Measurements from ENCODE around the gene STK32B. TPM values are rescaled to one million over a fixed set of nuclear protein-coding genes. Genes with fewer than 3 reads are reported as not detected.
A peak's percentile ranks its signal among the peaks of the same experiment; 100 is the strongest.

Gene STK32B
- total and polyA plus RNA-seq, 2 experiments from 2014 or later, result not detected

DNA sequence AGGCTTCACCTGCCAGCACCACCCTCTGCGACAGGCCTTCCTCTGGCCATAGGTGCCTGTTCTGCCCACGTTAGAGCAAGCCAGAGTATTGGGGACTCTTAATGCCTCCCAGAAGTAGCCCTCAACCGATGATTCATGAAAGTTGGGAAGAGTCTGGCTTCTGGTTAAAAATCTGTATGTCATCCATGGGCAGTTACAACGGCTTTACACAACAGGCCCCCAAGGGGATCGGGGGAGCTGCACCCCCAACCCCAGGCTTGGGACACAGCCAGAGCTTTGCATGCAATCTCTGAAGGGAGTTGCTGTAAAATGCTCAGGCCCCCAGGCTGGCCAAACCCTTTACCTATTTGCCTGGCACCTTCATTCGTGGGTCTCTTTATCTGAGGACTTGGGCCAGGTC is 26.6 kb upstream of the STK32B start:
- H3K27ac ChIP-seq, result no peak overlapping the region
- TF ChIP-seq, protein P1, sequence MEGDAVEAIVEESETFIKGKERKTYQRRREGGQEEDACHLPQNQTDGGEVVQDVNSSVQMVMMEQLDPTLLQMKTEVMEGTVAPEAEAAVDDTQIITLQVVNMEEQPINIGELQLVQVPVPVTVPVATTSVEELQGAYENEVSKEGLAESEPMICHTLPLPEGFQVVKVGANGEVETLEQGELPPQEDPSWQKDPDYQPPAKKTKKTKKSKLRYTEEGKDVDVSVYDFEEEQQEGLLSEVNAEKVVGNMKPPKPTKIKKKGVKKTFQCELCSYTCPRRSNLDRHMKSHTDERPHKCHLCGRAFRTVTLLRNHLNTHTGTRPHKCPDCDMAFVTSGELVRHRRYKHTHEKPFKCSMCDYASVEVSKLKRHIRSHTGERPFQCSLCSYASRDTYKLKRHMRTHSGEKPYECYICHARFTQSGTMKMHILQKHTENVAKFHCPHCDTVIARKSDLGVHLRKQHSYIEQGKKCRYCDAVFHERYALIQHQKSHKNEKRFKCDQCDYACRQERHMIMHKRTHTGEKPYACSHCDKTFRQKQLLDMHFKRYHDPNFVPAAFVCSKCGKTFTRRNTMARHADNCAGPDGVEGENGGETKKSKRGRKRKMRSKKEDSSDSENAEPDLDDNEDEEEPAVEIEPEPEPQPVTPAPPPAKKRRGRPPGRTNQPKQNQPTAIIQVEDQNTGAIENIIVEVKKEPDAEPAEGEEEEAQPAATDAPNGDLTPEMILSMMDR (IDR thresholded peaks at IDR 0.05; ENCODE audit: low read depth, low read length), result no peak
- no peak overlapping the region for H3K4me3 ChIP-seq
- peak in 1 of 2 donors; percentile 26 for DNase-seq (ENCODE audit: low read depth in 1 of 2, low spot score in 1 of 2)
- no peaks in the 10 kb centered on the region for H3K36me3 ChIP-seq
- no peaks in the 10 kb centered on the region for H3K9me3 ChIP-seq (ENCODE audit: low read depth)
- H3K4me1 ChIP-seq (ENCODE audit: low read depth), result no peaks in the 10 kb centered on the region
- peaks cover 4% of the 10 kb centered on the region for H3K27me3 ChIP-seq

DNA sequence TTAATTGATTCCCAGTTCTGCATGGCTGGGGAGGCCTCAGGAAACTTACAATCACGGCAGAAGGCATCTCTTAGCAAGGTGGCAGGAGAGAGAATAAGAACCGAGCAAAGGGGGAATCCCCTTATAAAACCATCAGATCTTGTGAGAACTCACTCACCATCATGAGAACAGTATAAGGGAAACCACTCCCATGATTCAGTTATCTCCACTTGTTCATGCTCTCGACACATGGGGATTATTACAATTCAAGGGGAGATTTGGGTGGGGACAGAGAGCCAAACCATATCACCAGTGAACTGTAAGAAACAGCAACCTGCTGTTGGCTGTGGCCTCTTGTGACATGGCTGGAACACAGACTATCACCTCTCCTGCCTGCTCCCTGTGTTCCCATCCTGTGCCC is 24.9 kb upstream of the STK32B start:
- no peaks in the 10 kb centered on the region for H3K36me3 ChIP-seq
- TF ChIP-seq, protein P1 (IDR thresholded peaks at IDR 0.05; ENCODE audit: low read depth, low read length), result no peak
- no peak overlapping the region for H3K27ac ChIP-seq
- DNase-seq (ENCODE audit: low read depth in 1 of 2, low spot score in 1 of 2), result no peak
- no peaks in the 10 kb centered on the region for H3K9me3 ChIP-seq (ENCODE audit: low read depth)
- no peaks in the 10 kb centered on the region for H3K27me3 ChIP-seq
- no peak overlapping the region for H3K4me3 ChIP-seq
- H3K4me1 ChIP-seq (ENCODE audit: low read depth), result no peaks in the 10 kb centered on the region

DNA sequence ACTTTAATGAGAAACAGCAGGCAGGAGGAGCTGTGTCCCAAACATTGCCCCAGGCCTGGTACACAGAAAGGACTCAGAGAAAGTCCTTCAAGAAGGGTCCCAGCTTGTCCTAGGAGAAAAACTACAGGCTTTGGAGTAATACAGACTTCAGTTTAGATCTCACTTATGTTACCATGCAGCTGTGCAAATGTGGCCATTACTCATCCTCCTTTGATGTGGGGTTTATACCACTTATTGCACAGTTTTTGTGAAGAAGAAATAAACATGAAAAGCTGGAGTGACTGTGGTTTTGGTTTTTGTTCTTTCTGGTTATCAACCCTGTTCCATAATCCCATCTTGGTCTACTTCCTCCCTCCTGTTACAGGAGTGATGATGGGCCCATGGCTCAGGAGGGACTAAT is 23.9 kb upstream of the STK32B start:
- DNase-seq (ENCODE audit: low read depth in 1 of 2, low spot score in 1 of 2), result no peak
- Histone ChIP-seq H3K4me1 (ENCODE audit: low read depth) (no peaks in the 10 kb centered on the region), H3K27me3 (no peaks in the 10 kb centered on the region), H3K9me3 (ENCODE audit: low read depth) (no peaks in the 10 kb centered on the region), H3K27ac (no peak overlapping the region), H3K4me3 (no peak overlapping the region), H3K36me3 (no peaks in the 10 kb centered on the region)
- TF ChIP-seq, protein P1 (IDR thresholded peaks at IDR 0.05; ENCODE audit: low read depth, low read length), result no peak

DNA sequence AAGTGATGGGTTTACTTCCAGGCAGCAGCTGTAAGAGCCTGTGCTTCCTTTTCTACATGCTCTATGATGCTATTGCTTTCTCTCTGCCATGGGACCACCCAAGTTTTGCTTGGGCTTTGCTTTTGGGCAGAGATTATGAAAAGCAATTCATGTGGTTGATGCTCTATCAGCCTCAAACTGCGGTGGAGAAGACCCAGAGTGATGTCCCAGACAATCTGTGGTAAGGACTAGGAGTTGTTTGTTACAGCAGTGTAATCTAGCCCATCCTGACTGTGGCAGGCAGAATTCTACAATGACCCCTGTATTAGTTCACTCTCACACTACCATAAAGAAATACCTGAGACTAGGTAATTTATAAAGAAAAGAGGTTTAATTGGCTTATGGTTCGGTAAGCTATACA is 22.8 kb upstream of the STK32B start:
- no peaks in the 10 kb centered on the region for H3K4me1 ChIP-seq (ENCODE audit: low read depth)
- TF ChIP-seq, protein P1 (IDR thresholded peaks at IDR 0.05; ENCODE audit: low read depth, low read length), result no peak
- H3K27me3 ChIP-seq, result no peaks in the 10 kb centered on the region
- no peak overlapping the region for H3K4me3 ChIP-seq
- H3K9me3 ChIP-seq (ENCODE audit: low read depth), result no peaks in the 10 kb centered on the region
- no peaks in the 10 kb centered on the region for H3K36me3 ChIP-seq
- no peak for DNase-seq (ENCODE audit: low read depth in 1 of 2, low spot score in 1 of 2)
- no peak overlapping the region for H3K27ac ChIP-seq

DNA sequence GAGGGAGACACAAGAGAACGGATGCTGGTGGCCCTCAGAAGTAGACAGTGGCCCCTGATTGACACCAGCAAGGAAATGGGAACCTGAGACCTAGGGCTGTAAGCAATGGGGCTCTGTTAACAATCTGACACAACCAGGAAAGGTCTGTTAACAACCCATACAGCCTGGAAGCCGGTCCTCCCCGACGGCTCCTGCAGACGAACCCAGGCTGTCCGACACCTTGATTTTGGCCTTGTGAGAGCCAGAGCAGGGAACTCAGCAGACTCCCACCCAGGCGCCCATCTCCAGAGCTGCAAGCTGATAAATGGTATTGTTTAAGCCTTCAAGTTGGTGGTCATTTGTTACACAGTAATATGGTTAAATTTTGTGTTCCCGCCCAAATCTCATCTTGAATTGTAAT is 21.8 kb upstream of the STK32B start:
- H3K27me3 ChIP-seq, result no peaks in the 10 kb centered on the region
- no peak overlapping the region for H3K4me3 ChIP-seq
- no peaks in the 10 kb centered on the region for H3K4me1 ChIP-seq (ENCODE audit: low read depth)
- H3K9me3 ChIP-seq (ENCODE audit: low read depth), result no peaks in the 10 kb centered on the region
- H3K27ac ChIP-seq, result no peak overlapping the region
- no peak for DNase-seq (ENCODE audit: low read depth in 1 of 2, low spot score in 1 of 2)
- H3K36me3 ChIP-seq, result no peaks in the 10 kb centered on the region
- TF ChIP-seq, protein P1 (IDR thresholded peaks at IDR 0.05; ENCODE audit: low read depth, low read length), result no peak

GRCh38 chr4:5030221-5030620 is 21.1 kb upstream of the STK32B start:
- no peaks in the 10 kb centered on the region for H3K27me3 ChIP-seq
- H3K27ac ChIP-seq, result no peak overlapping the region
- no peaks in the 10 kb centered on the region for H3K36me3 ChIP-seq
- DNase-seq (ENCODE audit: low read depth in 1 of 2, low spot score in 1 of 2), result no peak
- no peaks in the 10 kb centered on the region for H3K4me1 ChIP-seq (ENCODE audit: low read depth)
- no peak overlapping the region for H3K4me3 ChIP-seq
- TF ChIP-seq, protein P1 (IDR thresholded peaks at IDR 0.05; ENCODE audit: low read depth, low read length), result no peak
- H3K9me3 ChIP-seq (ENCODE audit: low read depth), result no peaks in the 10 kb centered on the region

Data from cardiac muscle cell (in vitro differentiated cells and primary cell).